SK-N-SH (cell line): Measurements from ENCODE around the gene FHOD3. TPM values are rescaled to one million over a fixed set of nuclear protein-coding genes. Genes with fewer than 3 reads are reported as not detected.
A peak's percentile ranks its signal among the peaks of the same experiment; 100 is the strongest.

Experiments used
- CHD2 ChIP-seq: fragments of 150-350 bp; IDR thresholded peaks from 2 replicates; pipeline ENCODE4 v1.6.1; 2018; ENCODE audit warnings: low read length; ENCODE audit not compliant: partially characterized antibody
- CTCF ChIP-seq: fragments of 200-600 bp; sonication (generic); IDR thresholded peaks from 2 replicates; pipeline ENCODE4 v1.6.1; 2017; ENCODE audit warnings: antibody characterized with exemption, mild to moderate bottlenecking, moderate library complexity
- EP300 ChIP-seq, 2 experiments: IDR thresholded peaks; 2 replicates each; pipeline versions ENCODE4 v1.4.0 to v1.6.1; 2012; ENCODE audit warnings: borderline replicate concordance in 1 of 2, low read depth in 1 of 2, low read length in 1 of 2
- GABPA ChIP-seq: IDR thresholded peaks from 2 replicates; pipeline ENCODE4 v1.4.0; 2012; ENCODE audit warnings: low read depth, mild to moderate bottlenecking
- IRF3 ChIP-seq: fragments of 150-350 bp; IDR thresholded peaks from 2 replicates; pipeline ENCODE4 v1.6.1; 2016; ENCODE audit warnings: mild to moderate bottlenecking, low read depth, low read length
- MAX ChIP-seq: IDR thresholded peaks from 2 replicates; pipeline ENCODE4 v1.4.0; 2012; ENCODE audit warnings: low read depth
- MEF2A ChIP-seq: IDR thresholded peaks from 2 replicates; pipeline ENCODE4 v1.4.0; 2012; ENCODE audit warnings: low read depth, borderline replicate concordance
- PBX3 ChIP-seq: IDR thresholded peaks from 2 replicates; pipeline ENCODE4; 2012
- POLR2AphosphoS5 ChIP-seq: IDR thresholded peaks from 2 replicates; pipeline ENCODE4 v1.6.1; 2012; ENCODE audit warnings: low read depth, low read length
- REST ChIP-seq: IDR thresholded peaks from 2 replicates; pipeline ENCODE4 v1.6.1; 2012; ENCODE audit warnings: mild to moderate bottlenecking, low read depth, low read length, moderate library complexity
- RXRA ChIP-seq: IDR thresholded peaks from 2 replicates; pipeline ENCODE4 v1.4.0; 2012; ENCODE audit warnings: low read depth, mild to moderate bottlenecking, borderline replicate concordance
- USF1 ChIP-seq: IDR thresholded peaks from 2 replicates; pipeline ENCODE4 v1.4.0; 2012; ENCODE audit warnings: low read depth, borderline replicate concordance
- polyA plus RNA-seq, 3 experiments: library from polyadenylated mRNA; depleted of rRNA; stranded (reverse); fragments of >200 nt; gene quantifications; 2 replicates each; pipeline ENCODE4 v1.2.3, GENCODE V29; 2012

FHOD3 gene
- polyA plus RNA-seq, 1 of the 3 experiments (the other 2 are of a cell fraction) = 10.9 TPM

- TF ChIP-seq REST = no peak
- TF ChIP-seq MEF2A = no peak
- TF ChIP-seq IRF3 = no peak
- TF ChIP-seq PBX3 = no peak
- peak; percentile 11 for TF ChIP-seq CHD2
- TF ChIP-seq EP300 (IDR thresholded peaks at IDR 0.05; ENCODE audit: borderline replicate concordance in 1 of 2, low read depth in 1 of 2, low read length in 1 of 2) = no peak
- TF ChIP-seq POLR2AphosphoS5 = no peak
- TF ChIP-seq CTCF = peak; percentile 64
- no peak for TF ChIP-seq RXRA
- no peak for TF ChIP-seq MAX
- TF ChIP-seq GABPA = no peak
- TF ChIP-seq USF1 = no peak
Observed at GRCh38 chr18:36296650-36297416, 680 bp upstream of the FHOD3 start (continued).
